Stimulated activated CD4-positive, alpha-beta T cell treated with anti-CD3 and anti-CD28 coated beads, TNF-alpha, amount 100 ng/mL, for 24 hours (primary cell): Measurements from ENCODE around the gene TCAF1.
"Not testable (repeated sequence)": the region's sequence is repeated elsewhere in the genome, so short reads cannot be mapped to it uniquely, and the experiment has no call there.

Source experiments
- DNase-seq, 3 experiments: peaks; one replicate each; pipeline ENCODE4 v3.0.0-alpha.2; 2020; ENCODE audit warnings: low read depth in 3 of 3

The TCAF1 gene

GRCh38 chr7:143855443-143855842 lies 46.5 kb downstream of the TCAF1 start:
- not testable (repeated sequence) for DNase-seq

- DNase-seq, result no peak
Measured at GRCh38 chr7:143850682-143851081, 51.3 kb downstream of the TCAF1 start.

- DNase-seq, result no peak
Measured at GRCh38 chr7:143849785-143850479, 52.0 kb downstream of the TCAF1 start.

- no peak for DNase-seq
Measured at GRCh38 chr7:143848192-143848591, 53.8 kb downstream of the TCAF1 start.

- no peak for DNase-seq
Measured at GRCh38 chr7:143846692-143847091, 55.3 kb downstream of the TCAF1 start.

- not testable (repeated sequence) for DNase-seq
Measured at GRCh38 chr7:143841696-143842095, 60.3 kb downstream of the TCAF1 start.

GRCh38 chr7:143840062-143840461 lies 61.9 kb downstream of the TCAF1 start:
- not testable (repeated sequence) for DNase-seq

GRCh38 chr7:143837223-143837622 lies 64.8 kb downstream of the TCAF1 start:
- peak; percentile 91 to 93 (median 91) for DNase-seq

- peak; percentile 86 to 89 (median 88) for DNase-seq
Measured at GRCh38 chr7:143836622-143837021, 65.4 kb downstream of the TCAF1 start.

GRCh38 chr7:143836088-143836487 lies 65.9 kb downstream of the TCAF1 start:
- DNase-seq, result not testable (repeated sequence)

- DNase-seq, result not testable (repeated sequence)
Measured at GRCh38 chr7:143826578-143826977, 75.4 kb downstream of the TCAF1 start.

- not testable (repeated sequence) for DNase-seq
Measured at GRCh38 chr7:143824295-143825135, 77.5 kb downstream of the TCAF1 start.

GRCh38 chr7:143823634-143824294 lies 78.2 kb downstream of the TCAF1 start:
- DNase-seq, result not testable (repeated sequence)

- DNase-seq, result not testable (repeated sequence)
Measured at GRCh38 chr7:143821392-143822277, 80.3 kb downstream of the TCAF1 start.

- not testable (repeated sequence) for DNase-seq
Measured at GRCh38 chr7:143817873-143818272, 84.1 kb downstream of the TCAF1 start.

- not testable (repeated sequence) for DNase-seq
Measured at GRCh38 chr7:143816471-143817133, 85.4 kb downstream of the TCAF1 start.

GRCh38 chr7:143810639-143811038 lies 91.3 kb downstream of the TCAF1 start:
- not testable (repeated sequence) for DNase-seq

GRCh38 chr7:143806664-143807071 lies 95.3 kb downstream of the TCAF1 start:
- DNase-seq, result not testable (repeated sequence)
